Ishikawa (cell line): ENCODE measurements around the gene RGS6.

Experiments used
- CEBPB ChIP-seq: IDR thresholded peaks from 2 replicates; pipeline ENCODE4 v1.6.1; 2012
- CREB1 ChIP-seq: IDR thresholded peaks from 2 replicates; pipeline ENCODE4 v1.6.1; 2012; ENCODE audit warnings: low read depth
- EGR1 ChIP-seq: IDR thresholded peaks from 2 replicates; pipeline ENCODE4 v1.6.1; 2012
- EP300 ChIP-seq: IDR thresholded peaks from 2 replicates; pipeline ENCODE4 v1.6.1; 2012; ENCODE audit warnings: borderline replicate concordance
- FOXM1 ChIP-seq: IDR thresholded peaks from 2 replicates; pipeline ENCODE4 v1.6.1; 2012; ENCODE audit warnings: low read depth, borderline replicate concordance
- NFIC ChIP-seq: IDR thresholded peaks from 2 replicates; pipeline ENCODE4 v1.6.1; 2012
- RAD21 ChIP-seq: IDR thresholded peaks from 2 replicates; pipeline ENCODE4 v1.6.1; 2012; ENCODE audit warnings: low read depth
- REST ChIP-seq: IDR thresholded peaks from 2 replicates; pipeline ENCODE4 v1.6.1; 2012; ENCODE audit warnings: low read depth, mild to moderate bottlenecking
- TAF1 ChIP-seq: IDR thresholded peaks from 2 replicates; pipeline ENCODE4 v1.6.1; 2012; ENCODE audit warnings: low read depth, mild to moderate bottlenecking
- YY1 ChIP-seq: IDR thresholded peaks from 2 replicates; pipeline ENCODE4 v1.6.1; 2012; ENCODE audit warnings: low read depth
- ZBTB7A ChIP-seq: IDR thresholded peaks from 2 replicates; pipeline ENCODE4 v1.6.1; 2012; ENCODE audit warnings: low read depth

GRCh38 chr14:72557671-72558070 is 625.4 kb downstream of the RGS6 start:
- no peak for TF ChIP-seq NFIC
- TF ChIP-seq YY1, result no peak
- TF ChIP-seq EP300, result no peak
- TF ChIP-seq RAD21, result no peak
- TF ChIP-seq EGR1, result no peak
- TF ChIP-seq CREB1, result no peak
- TF ChIP-seq REST, result no peak
- no peak for TF ChIP-seq CEBPB
- no peak for TF ChIP-seq FOXM1
- TF ChIP-seq ZBTB7A, result no peak
- no peak for TF ChIP-seq TAF1
